Choroid plexus epithelial cell (primary cell): Measurements from ENCODE around the gene ITPKC.

Experiments used
- DNase-seq: peaks from one replicate; pipeline ENCODE4 v3.0.0-alpha.2; 2010; ENCODE audit warnings: low read depth
- H3K4me3 ChIP-seq: 2 replicates; pipeline ENCODE4 v1.5.1; 2011; ENCODE audit warnings: low read depth, mild to moderate bottlenecking, control low read depth, low read length, moderate library complexity
- TF ChIP-seq, protein P1 (sequence below): conservative IDR thresholded peaks from 2 replicates; pipeline ENCODE4 v1.5.1; 2011; ENCODE audit warnings: low read depth, mild to moderate bottlenecking, control low read depth, inconsistent platforms, low read length, moderate library complexity

Gene ITPKC

DNA sequence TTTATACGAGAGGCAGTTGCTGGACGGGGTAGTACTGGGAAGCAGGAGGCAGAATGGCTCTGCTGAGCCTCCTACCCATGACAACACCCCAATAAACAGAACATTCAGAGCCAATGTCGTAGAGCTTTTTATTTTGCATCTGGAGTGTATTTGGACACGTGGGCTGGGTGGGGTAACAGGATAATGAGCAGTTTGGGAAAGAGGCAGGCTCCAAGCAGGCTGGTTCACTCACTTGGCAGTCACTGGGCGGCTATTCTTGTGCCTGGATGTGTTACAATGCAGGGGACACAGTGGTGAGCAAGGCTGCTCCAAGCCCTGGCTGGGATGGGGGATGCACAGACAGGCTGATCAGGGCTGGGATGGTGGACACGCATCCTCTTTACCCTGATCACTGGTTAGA is 23.8 kb downstream of the ITPKC start:
- no peak overlapping the region for H3K4me3 ChIP-seq
- DNase-seq, result no peak
- TF ChIP-seq, protein P1, sequence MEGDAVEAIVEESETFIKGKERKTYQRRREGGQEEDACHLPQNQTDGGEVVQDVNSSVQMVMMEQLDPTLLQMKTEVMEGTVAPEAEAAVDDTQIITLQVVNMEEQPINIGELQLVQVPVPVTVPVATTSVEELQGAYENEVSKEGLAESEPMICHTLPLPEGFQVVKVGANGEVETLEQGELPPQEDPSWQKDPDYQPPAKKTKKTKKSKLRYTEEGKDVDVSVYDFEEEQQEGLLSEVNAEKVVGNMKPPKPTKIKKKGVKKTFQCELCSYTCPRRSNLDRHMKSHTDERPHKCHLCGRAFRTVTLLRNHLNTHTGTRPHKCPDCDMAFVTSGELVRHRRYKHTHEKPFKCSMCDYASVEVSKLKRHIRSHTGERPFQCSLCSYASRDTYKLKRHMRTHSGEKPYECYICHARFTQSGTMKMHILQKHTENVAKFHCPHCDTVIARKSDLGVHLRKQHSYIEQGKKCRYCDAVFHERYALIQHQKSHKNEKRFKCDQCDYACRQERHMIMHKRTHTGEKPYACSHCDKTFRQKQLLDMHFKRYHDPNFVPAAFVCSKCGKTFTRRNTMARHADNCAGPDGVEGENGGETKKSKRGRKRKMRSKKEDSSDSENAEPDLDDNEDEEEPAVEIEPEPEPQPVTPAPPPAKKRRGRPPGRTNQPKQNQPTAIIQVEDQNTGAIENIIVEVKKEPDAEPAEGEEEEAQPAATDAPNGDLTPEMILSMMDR, result no peak

DNA sequence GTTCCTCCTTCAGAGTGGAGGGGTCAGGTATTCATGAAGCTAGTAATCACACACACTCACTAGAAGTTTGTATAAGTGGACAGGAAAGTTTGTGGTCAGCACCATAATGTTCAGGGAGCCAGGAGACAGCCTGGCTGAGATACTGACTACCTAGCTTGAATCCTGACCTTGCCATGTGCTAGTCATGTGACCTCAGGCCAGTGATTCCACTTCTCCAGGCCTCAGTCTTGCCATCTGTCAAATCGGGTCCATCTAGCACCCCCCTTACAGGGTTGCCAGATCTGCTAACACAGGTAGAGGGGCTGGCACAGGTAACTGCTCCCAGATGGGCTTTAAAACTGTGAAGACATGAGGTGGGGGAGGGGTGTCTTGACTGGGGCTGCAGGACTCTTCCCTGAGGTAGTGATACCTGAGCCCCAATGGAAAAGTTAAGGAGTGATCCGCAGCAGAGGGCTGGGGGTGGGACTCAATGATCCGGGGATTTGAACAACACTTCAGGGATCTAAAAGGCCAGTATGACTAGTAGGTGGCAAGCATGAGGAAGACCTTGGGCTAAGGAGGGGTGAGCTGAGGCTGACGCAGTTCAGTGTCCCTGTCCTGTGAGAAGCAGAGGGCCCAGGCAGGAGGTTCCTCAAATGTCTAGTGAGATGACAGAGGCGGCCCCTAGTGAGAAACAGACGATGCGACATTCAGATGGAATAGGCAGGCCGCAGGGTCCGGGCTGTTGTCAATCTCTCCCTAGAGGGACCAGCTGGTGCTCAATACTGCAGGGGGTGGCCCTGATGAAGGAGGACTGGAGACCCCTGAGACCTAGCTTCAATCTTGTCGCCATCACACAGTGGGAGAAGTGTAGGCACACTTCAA is 24.8 kb downstream of the ITPKC start:
- no peak for DNase-seq
- TF ChIP-seq, protein P1, result no peak
- no peak overlapping the region for H3K4me3 ChIP-seq

GRCh38 chr19:40742477-40742876 is 25.6 kb downstream of the ITPKC start:
- no peak for DNase-seq
- no peak overlapping the region for H3K4me3 ChIP-seq
- TF ChIP-seq, protein P1, result no peak

DNA sequence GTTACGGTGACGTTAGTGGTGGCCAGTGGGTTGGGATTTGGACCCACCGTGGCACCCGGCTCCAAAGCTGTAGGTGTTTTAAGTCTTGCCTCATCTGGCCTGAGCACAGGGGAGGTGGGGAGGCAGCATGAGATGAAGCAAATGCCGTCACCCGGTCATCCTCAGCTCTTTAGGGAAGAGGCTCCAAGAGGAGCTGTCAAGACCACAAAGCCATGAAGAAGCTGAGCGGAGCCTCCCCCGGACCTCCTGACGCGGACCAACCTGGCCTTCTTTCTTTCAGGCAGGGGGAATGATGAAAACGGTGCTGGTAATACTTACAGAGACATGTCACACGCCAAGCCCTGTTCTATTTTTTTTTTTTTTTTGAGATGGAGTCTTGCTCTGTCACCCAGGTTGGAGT is 26.0 kb downstream of the ITPKC start:
- TF ChIP-seq, protein P1, result no peak
- H3K4me3 ChIP-seq, result no peak overlapping the region
- DNase-seq, result no peak

- H3K4me3 ChIP-seq, result no peak overlapping the region
- DNase-seq, result no peak
- TF ChIP-seq, protein P1, result no peak
These were observed 27.0 kb downstream of the ITPKC start for GRCh38 chr19:40743926-40744325.

DNA sequence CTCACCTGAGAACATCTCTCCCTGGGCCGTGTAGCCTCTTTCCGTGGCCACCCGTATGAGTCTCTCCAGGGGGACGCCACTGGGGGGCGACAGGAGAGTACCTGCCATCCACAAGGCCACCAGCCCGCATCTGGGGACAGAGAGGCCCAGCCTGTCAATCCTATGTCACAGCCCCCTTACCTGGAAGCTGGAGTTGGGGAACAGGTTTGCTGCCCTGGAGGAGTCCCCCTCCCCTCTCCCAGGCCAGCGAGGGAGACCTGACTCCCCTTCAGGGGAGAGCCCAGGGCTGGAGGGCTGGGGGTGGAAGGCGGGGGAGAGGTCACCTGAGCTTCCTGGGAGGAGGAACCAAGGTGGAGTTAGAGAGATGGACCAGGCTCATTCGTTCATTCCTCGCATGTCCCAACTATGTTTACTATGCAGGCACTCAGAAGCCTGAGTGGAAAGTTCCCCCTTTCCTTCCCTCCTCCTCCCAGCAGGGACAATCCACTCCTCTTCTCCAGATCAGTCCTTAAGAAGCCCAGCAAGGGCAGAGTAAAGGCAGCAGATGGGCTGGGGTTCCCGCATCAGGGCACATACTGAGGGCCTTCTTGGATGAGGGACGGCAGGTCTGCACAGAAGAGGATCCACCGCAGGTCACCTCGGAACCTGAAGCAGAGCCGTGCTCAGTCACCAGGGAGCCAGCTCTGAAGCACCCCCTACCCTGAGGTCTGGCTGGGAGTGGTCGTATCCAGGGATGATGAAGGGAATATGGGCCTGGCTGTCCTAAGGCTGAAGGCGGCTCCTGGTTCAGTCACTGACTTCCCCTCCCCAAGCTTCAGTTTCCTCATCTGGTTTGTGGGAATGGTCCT is 27.9 kb downstream of the ITPKC start:
- peak; percentile 53 for DNase-seq
- TF ChIP-seq, protein P1, result peak; percentile 3
- no peak overlapping the region for H3K4me3 ChIP-seq
